HG03108 (cell line): ENCODE results near the gene MT1X.

ENCODE experiments used
- ATAC-seq: cut with Tn5 transposase; IDR thresholded peaks from one replicate; pipeline ENCODE4 v1.9.1; 2021; ENCODE audit warnings: moderate library complexity; ENCODE audit not compliant: unreplicated experiment

Gene MT1X

DNA sequence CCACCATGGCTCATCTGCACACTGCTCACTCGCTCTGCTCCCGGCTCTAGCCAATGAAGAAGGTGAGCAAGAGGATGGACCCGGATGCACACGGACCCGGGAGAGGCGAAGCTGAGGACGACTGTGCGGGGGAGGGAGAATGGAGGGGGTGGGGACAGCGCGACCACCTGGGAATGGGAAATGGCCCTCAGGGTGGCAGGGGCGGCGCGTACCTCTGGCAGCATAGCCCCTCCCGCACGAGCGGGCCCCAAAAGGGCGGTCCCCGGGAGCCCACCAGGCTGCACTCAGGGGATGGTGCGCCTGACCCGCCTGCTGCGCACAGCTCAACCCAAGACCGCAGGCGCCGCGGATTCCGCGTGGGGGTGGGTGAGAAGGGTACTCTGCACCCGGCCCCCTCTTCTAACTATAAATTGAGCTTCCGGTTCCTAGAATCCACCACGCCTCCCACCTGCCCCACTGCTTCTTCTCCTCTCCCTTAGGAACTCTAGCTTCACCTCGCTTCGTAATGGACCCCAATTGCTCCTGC lies 6.5 kb upstream of the MT1X start:
- no peak for ATAC-seq

DNA sequence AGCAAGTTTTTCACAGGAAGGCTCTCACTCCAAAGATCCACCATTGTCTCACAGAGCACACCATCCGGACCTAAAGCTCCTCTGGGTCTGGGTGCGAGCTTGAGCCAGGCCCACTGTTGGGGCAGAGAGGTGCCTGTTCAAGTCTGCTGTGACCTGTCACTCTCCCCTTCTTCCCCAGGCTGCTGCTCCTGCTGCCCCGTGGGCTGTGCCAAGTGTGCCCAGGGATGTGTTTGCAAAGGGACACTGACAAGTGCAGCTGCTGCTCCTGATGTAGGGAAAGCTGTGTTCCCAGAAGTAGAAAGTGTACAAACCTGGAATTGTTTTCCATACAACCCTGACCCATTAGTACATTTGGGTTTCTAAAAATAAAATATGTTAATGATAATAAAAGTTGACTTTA lies 4.8 kb upstream of the MT1X start:
- ATAC-seq = no peak

DNA sequence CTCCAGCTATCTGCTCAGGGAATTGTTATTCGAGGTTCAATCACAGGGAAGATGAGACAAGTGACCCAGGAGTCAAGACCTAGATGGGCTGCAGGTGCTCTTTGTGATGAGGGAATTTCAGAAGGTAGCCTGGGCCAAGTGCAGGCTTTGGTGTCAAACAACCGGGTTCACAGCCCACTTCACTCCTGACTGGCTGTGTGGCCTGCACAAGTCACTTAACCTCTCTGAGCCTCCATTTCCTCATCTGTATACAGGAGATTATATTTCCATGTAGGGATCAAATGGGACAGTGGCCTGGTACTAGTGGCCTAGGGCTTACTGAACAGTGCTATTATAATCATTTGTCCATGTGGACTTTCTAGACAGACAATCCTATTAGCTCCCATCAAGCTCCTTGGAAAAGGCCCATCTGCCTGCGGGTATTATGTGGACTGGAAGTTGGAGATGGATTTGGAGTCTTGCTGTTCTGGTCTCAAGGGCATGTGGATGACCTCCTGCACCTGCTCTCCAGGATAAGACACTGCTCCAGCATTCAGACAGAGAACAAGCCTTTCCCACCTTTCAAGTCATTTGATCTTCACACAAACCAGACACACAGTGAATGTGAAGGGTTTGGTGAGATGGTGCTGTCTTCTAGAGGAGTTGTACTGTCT lies 3.1 kb upstream of the MT1X start:
- ATAC-seq = no peak

DNA sequence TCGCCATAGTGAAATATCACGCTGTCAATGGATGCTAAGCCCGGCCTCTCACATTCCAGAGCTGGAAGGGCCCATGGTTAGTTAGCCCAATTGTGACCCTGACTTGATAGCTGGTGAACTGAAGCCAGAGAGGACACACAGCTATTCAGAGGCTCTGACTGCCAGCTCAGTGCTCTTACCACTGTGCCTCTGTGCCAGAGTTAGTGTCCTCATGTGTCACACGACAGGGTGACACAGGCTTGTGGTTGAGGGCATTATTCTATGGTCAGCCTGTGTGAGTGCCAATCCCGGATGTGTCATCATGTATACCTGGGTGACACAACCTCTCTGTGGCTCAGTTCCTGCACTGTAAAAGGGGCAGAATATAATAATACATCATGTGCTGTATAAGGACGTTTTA lies 2.5 kb upstream of the MT1X start:
- no peak for ATAC-seq

- no peak for ATAC-seq
Observed at GRCh38 chr16:56682703-56683397, 580 bp downstream of the MT1X start.

GRCh38 chr16:56683424-56684172 lies 1.3 kb downstream of the MT1X start:
- no peak for ATAC-seq

GRCh38 chr16:56684256-56684925 lies 2.1 kb downstream of the MT1X start:
- no peak for ATAC-seq

GRCh38 chr16:56684926-56685590 lies 2.8 kb downstream of the MT1X start:
- no peak for ATAC-seq

- ATAC-seq = no peak
Observed at GRCh38 chr16:56686758-56687157, 4.5 kb downstream of the MT1X start.

DNA sequence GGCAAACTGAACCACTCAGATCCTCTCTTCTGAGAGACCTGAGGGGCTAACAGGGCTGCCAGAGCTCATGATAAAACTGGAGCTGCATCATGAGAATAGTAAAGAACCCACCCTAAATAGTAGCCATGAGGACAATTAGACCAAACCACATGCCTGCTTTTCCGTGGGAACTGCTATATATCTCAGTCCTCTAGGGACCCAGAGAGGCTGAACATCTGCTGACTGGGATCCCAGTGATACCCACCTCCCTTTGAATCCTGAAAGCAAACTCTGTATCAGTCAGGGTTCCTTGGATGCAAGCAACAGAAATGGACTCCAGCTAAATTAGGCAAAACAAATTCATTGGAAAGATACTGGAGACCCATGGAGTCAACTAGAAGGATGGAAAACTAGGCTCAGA lies 6.5 kb downstream of the MT1X start:
- no peak for ATAC-seq

DNA sequence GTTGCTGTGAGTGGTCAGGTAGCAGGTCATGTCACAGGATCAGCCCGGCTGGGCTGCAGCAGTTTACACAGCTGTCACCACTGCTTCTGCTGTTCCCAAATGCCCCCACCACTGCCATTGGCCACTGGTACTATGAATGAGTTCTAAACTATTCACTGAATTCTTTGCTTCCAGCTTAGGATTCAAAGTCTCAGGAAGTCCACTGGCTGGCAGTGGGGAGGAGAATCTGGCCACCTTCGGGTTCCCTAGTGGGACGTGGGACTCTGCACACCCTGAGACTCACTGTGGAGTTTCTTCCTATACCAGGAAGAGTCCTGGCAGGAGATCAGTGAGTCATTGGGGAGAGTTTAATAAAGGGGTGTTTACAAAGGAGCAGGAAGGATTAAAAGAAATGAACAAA lies 6.9 kb downstream of the MT1X start:
- ATAC-seq = no peak

DNA sequence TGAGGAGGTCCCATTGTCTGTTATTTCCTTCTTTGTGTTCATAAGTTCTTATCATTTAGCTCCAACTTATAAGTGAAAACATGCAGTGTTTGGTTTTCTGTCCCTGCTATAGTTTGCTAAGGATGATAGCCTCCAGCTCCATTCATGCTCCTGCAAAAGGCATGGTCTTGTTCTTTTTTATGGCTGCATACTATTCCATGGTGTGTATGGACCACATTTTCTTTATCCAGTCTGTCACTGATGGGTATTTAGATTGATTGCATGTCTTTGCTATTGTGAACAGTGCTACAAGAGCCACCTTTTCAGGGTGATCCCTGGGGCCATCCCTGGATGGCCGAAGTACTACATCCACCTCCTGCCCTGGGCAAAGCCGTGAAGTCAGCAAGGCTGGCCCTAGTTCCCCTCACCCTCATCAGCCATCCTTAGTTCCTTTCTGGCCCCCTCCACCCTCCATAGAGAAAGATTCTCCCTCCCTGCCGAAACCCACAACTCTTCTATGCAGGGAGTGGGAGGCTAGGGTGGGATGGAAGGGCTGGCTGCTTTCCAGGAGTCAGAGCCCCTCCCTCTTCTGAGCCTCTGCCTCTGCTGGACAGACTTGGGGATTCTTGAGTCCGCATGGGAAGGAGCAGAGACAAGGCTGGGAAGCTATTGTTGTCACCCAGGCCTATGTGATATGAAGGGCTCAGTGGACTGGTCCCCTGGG lies 8.3 kb downstream of the MT1X start:
- ATAC-seq = no peak

GRCh38 chr16:56691885-56692284 lies 9.6 kb downstream of the MT1X start:
- no peak for ATAC-seq

- no peak for ATAC-seq
Observed at GRCh38 chr16:56695246-56695645, 13.0 kb downstream of the MT1X start.

- ATAC-seq = no peak
Observed at GRCh38 chr16:56697456-56698155, 15.3 kb downstream of the MT1X start.

- ATAC-seq = no peak
Observed at GRCh38 chr16:56700195-56700594, 17.9 kb downstream of the MT1X start.

- ATAC-seq = no peak
Observed at GRCh38 chr16:56700631-56701030, 18.4 kb downstream of the MT1X start.

DNA sequence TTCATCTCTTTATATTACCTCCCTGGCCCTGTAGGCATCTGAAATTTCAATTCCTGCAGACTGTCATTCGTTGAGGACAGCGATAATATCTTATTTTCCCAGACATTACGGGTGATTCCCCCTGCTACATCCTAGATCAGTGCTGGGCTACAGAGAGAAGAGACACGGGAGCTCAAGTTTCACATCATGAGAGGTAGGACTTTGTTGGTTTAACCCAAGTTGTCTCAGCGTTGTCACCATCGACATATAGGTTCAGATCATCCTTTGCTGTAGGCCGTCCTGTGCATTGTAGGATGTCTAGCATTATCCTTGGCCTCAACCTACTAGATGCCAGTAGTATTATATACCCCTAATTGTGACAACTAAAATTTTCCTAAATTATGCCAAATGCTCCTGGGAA lies 19.3 kb downstream of the MT1X start:
- no peak for ATAC-seq

DNA sequence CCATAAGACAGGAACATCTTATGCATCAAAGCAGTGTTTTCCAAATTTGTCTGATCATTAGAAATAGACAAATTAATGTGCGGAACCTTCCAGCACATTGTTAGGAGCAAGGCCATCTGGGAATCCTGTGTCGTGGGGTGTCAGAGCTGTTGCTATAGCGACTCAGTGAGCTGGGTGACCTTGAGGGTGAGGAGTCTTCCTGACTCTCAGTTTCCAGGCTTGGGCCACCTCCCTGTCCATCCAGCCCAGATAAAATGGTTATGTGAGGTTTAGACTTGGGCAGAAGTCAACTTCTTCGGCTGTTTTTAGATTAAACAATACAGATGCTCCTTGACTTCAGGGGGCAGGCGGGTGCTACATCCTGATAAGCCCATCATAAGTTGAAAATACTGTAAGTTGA lies 20.6 kb downstream of the MT1X start:
- ATAC-seq = no peak
